22Rv1 (cell line): Measurements from ENCODE around the gene PDE3A.

Source experiments
- H3K27ac ChIP-seq: fragments of 450-650 bp; 2 replicates; pipeline ENCODE4 v1.5.1; 2017
- ZFX ChIP-seq: fragments of 450-650 bp; IDR thresholded peaks from 2 replicates; pipeline ENCODE4 v1.6.1; 2017; ENCODE audit warnings: antibody characterized with exemption, borderline replicate concordance
- TF ChIP-seq, protein P1 (sequence below): fragments of 450-650 bp; IDR thresholded peaks from 2 replicates; pipeline ENCODE4 v1.5.1; 2017; ENCODE audit warnings: mild to moderate bottlenecking

Gene PDE3A

DNA sequence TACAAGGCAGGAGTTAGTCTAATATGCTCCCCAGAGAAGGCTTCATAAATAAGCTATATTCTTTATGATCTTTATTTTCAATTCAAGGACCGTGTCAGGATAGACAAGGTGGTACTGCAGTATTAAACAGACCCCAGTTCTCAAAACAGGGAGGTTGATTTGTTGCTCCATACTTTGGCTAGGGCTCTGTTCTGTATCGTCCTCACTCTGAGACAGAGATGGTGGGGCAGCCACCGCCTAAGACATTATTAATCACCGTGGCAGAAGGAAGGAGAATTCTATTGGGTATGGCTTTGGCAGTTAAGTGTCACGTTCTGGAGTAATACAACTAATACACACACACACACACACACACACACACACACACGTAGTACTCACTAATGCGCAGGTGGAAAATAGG, 209.8 kb downstream of the PDE3A start:
- TF ChIP-seq, protein P1, sequence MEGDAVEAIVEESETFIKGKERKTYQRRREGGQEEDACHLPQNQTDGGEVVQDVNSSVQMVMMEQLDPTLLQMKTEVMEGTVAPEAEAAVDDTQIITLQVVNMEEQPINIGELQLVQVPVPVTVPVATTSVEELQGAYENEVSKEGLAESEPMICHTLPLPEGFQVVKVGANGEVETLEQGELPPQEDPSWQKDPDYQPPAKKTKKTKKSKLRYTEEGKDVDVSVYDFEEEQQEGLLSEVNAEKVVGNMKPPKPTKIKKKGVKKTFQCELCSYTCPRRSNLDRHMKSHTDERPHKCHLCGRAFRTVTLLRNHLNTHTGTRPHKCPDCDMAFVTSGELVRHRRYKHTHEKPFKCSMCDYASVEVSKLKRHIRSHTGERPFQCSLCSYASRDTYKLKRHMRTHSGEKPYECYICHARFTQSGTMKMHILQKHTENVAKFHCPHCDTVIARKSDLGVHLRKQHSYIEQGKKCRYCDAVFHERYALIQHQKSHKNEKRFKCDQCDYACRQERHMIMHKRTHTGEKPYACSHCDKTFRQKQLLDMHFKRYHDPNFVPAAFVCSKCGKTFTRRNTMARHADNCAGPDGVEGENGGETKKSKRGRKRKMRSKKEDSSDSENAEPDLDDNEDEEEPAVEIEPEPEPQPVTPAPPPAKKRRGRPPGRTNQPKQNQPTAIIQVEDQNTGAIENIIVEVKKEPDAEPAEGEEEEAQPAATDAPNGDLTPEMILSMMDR = no peak
- no peak overlapping the region for H3K27ac ChIP-seq

DNA sequence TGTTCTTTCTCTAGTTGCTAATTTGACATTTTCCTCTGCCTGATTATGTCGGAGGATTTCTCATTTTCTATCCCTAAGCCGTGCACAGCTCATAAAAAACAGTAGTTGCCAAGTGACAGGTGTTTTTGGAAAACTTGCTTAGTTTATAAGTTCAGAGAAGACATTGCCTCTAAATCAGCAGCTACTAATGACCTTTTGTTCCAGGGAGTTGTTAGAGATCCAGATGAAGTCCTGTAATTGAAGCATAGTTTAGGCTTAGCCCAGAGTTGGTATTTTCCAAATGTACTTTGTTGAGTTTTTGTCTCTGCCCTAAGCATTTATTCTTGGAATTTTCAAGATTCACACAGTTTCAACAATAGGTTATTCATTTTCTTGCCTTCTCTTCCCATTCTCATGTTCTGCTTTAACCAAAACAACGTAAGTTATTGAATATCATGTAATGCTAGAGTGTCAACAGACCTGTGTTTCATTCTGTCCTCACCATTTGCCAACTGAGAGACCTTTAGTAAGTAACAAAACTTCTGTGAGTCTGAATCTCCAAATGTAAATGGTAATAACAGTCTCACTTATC, 216.8 kb downstream of the PDE3A start:
- TF ChIP-seq, protein P1 = no peak
- no peak for TF ChIP-seq ZFX
- no peak overlapping the region for H3K27ac ChIP-seq

DNA sequence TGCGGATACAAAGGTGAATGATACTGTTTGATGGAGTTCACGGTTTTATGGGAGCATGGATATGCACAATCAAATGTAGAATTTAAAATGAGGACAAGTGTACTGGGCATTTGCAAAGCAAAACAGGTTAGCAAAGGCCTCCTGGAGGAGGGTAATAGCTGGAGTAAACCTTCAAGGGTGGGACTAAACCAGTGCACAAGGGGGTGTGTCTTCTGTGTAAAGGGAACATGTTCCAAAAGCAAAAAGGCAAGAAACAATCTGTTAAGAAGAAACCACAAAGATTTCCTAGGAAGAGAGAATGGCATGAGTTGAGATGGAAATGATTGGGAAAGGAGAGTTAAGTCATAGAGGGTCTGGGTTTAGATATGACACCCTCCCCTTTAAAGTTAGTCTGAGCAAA, 217.6 kb downstream of the PDE3A start:
- no peak overlapping the region for H3K27ac ChIP-seq
- TF ChIP-seq, protein P1 = no peak
- TF ChIP-seq ZFX = no peak

DNA sequence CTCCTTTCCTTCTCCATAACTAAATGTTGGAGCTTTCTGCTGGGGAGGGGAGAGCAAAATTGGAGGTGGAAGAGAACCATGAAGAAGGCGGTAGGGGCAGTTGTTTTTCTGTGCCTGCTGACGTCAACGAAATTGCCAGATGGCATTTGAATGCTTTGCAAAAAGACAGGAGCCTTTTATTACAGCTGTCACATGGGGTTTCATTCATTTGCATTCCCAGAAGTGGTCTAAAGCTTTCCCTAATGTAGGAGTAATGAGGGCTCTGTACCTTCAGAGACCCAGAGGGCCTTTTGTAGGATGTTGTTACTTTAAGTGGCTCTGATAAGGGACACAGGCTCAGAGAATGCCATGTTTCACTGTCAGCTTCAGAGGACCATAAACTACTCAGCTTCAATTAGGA, 219.7 kb downstream of the PDE3A start:
- H3K27ac ChIP-seq = no peak overlapping the region
- TF ChIP-seq, protein P1 = no peak
- TF ChIP-seq ZFX = no peak

DNA sequence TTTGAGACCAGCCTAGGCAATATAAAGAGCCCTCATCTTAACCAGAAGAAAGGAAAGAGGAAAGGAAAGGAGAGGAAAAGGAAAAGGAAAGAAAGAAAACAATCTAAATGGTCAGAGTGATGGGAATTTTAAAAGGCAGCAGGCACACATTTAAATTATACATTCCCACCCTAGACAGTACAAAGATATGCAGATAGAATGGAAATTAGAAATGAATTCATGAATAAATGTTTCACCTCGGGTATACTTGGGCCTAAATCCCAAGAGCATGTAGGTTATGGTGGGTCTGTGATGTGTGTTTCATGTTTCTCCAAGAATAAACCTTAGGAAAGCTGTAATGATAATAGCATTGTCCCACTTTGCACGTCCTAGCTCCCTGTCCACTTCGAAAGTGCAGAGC, 222.2 kb downstream of the PDE3A start:
- TF ChIP-seq ZFX = no peak
- TF ChIP-seq, protein P1 = no peak
- no peak overlapping the region for H3K27ac ChIP-seq

DNA sequence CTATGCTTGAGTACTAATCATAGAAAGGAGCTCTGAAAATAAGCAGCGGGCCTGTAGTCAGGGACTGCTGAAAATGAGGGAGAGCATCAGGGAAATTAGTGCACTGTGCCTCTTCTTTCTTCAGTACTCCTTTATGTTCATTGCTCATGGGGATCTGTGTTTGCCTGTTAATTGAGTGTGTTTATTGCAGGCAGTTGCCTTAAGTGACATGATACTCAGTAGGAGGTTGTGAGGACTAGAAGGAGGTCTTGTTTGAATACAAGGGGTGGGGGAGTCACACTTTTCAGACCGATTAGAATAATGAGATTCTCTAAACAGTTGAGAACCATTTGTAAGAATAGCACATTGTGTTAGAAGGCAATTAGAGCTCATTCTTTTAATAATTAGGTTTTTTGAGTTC, 224.2 kb downstream of the PDE3A start:
- H3K27ac ChIP-seq = no peak overlapping the region
- TF ChIP-seq ZFX = no peak
- TF ChIP-seq, protein P1 = no peak

DNA sequence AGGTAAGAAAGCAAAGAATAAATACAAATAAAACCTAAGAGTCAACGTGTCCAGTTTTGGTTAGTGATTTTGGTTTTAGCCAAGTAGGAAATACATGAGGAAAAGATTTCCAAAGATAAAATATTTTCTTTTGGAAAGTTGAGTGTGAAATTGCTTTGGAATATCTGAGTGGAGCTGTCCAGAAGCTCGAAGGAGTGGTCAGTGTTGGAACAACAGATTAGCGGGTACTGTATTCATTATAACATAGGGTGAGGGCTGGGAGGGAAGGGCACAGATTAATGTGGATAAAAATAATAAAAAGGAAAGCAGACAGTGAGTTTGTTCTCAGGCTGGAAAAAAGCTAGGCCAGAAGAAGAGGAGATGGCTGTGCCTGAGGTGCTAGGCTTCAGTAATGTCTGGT, 225.3 kb downstream of the PDE3A start:
- H3K27ac ChIP-seq = no peak overlapping the region
- TF ChIP-seq ZFX = no peak
- TF ChIP-seq, protein P1 = no peak
